RWPE1 (cell line): Measurements from ENCODE around the gene ZNF804B.

Experiments
- CTCF ChIA-PET: fragments of 350-600 bp; sonication (Branson Sonifier 250); formaldehyde crosslinking; extraction: SDS; loops from one replicate; lab custom pipeline; 2021; lab: Yijun Ruan, JAX
- POLR2A ChIA-PET: fragments of 400-600 bp; formaldehyde crosslinking; extraction: SDS; loops from one replicate; lab custom pipeline; 2020; ENCODE audit warnings: antibody characterized with exemption; ENCODE audit not compliant: low non-redundant PET; lab: Yijun Ruan, JAX
- DNase-seq: peaks from one replicate; pipeline ENCODE4 v3.0.0; 2012; ENCODE audit warnings: low spot score
- H3K27ac ChIP-seq: fragments of 450-650 bp; 2 replicates; pipeline ENCODE4 v1.5.1; 2017
- CTCF ChIP-seq: fragments of 450-650 bp; conservative IDR thresholded peaks from 2 replicates; pipeline ENCODE4 v1.5.1; 2017; ENCODE audit warnings: low read depth, mild to moderate bottlenecking

ZNF804B gene

DNA sequence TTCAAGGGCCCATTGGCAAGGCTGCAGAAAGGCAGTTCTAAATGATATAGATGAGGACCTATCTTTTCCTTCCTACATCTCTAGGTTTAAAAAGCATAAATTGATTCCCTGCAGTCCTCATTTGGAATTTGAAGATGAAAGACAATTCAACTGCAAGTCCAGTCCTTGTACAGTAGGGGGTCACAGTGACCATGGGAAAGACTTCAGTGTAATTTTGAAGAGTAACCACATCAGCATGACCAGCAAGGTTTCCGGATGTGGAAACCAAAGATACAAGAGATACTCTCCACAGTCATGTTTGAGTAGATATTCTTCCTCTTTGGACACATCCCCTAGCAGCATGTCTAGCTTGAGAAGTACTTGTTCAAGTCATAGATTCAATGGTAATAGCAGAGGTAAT is 575.3 kb downstream of the ZNF804B start:
- POLR2A ChIA-PET = no interaction called here
- no peak for TF ChIP-seq CTCF
- CTCF ChIA-PET = no interaction called here
- H3K27ac ChIP-seq = no peak overlapping the region
- DNase-seq = no peak

GRCh38 chr7:89335490-89335889 is 576.0 kb downstream of the ZNF804B start:
- no peak overlapping the region for H3K27ac ChIP-seq
- TF ChIP-seq CTCF = no peak
- no peak for DNase-seq
- CTCF ChIA-PET = no interaction called here
- POLR2A ChIA-PET = no interaction called here

DNA sequence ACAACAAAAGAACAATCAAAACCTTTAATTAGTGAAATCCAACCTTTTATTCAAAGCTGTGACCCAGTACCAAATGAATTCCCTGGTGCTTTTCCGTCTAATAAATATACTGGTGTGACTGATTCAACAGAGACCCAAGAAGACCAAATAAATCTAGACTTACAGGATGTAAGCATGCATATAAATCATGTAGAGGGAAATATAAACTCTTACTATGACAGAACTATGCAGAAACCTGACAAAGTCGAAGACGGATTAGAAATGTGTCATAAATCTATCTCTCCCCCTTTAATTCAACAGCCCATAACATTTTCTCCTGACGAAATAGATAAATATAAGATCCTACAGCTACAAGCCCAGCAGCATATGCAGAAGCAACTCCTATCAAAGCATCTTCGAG is 576.6 kb downstream of the ZNF804B start:
- ChIA-PET POLR2A (no interaction called here), CTCF (no interaction called here)
- no peak for DNase-seq
- no peak overlapping the region for H3K27ac ChIP-seq
- no peak for TF ChIP-seq CTCF

DNA sequence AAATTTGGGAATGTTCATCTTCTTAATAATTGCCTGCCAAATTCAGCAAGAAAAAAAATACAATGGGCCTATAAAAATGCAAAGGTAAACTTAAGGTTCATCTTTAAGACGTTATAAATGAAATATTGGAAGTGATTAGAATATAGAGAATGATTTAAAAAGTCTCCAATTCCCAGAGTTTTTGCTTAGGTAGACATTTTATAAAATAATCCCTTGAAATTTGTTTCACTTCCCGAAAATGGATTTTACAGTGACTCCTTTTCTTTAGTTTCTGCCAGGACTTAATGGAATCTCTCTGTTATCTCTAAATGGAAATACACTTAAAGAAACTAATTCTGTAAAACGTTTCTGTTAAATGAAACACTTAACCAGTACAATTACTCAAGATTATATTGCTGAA is 580.2 kb downstream of the ZNF804B start:
- TF ChIP-seq CTCF = no peak
- DNase-seq = no peak
- H3K27ac ChIP-seq = no peak overlapping the region
- ChIA-PET POLR2A (no interaction called here), CTCF (no interaction called here)

- ChIA-PET CTCF (interaction anchor here (0.6 kb wide), 1 partner anchor 566 kb away, joined by 4 read pairs; no protein-coding TSS in a partner anchor), POLR2A (no interaction called here)
- no peak overlapping the region for H3K27ac ChIP-seq
- DNase-seq = no peak
- TF ChIP-seq CTCF = no peak
Observed at GRCh38 chr7:89357121-89357520, 597.6 kb downstream of the ZNF804B start.

DNA sequence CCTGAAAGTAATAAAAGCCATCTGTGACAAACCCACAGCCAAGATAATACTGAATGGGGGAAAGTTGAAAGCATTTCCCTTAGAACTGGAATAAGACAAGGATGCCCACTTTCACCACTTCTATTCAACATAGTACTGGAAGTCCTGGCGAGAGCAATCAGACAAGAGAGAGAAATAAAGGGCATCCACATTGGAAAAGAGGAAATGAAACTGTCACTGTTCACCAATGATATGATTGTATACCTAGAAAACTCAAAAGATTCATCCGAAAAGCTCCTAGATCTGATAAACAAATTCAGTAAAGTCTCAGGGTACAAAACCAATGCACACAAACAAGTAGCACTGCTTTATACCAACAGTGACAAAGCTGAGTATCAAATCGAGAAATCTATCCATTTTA is 617.7 kb downstream of the ZNF804B start:
- DNase-seq = no peak
- CTCF ChIA-PET = no interaction called here
- H3K27ac ChIP-seq = no peak overlapping the region
- no peak for TF ChIP-seq CTCF
- POLR2A ChIA-PET = no interaction called here

GRCh38 chr7:89385411-89385810 is 625.9 kb downstream of the ZNF804B start:
- CTCF ChIA-PET = no interaction called here
- DNase-seq = no peak
- TF ChIP-seq CTCF = no peak
- H3K27ac ChIP-seq = no peak overlapping the region
- POLR2A ChIA-PET = no interaction called here
